Mammary epithelial cell (primary cell): ENCODE results near the gene RTN4RL2.

Experiments used
- EZH2 ChIP-seq: IDR thresholded peaks from 2 replicates; pipeline ENCODE4 v1.6.1; 2012; ENCODE audit warnings: low read length, inconsistent platforms, borderline replicate concordance
- TF ChIP-seq, protein P1 (sequence below), 2 donors: IDR thresholded peaks in 1 of 2; conservative IDR thresholded peaks in 1 of 2; 2 replicates each; pipeline ENCODE4 v1.5.1; 2011 to 2012; ENCODE audit warnings: inconsistent platforms in 2 of 2, low read length in 2 of 2, mild to moderate bottlenecking in 2 of 2, control low read depth in 1 of 2, low read depth in 1 of 2; ENCODE audit not compliant: insufficient read depth in 1 of 2; ENCODE audit errors: extremely low read depth in 1 of 2

DNA sequence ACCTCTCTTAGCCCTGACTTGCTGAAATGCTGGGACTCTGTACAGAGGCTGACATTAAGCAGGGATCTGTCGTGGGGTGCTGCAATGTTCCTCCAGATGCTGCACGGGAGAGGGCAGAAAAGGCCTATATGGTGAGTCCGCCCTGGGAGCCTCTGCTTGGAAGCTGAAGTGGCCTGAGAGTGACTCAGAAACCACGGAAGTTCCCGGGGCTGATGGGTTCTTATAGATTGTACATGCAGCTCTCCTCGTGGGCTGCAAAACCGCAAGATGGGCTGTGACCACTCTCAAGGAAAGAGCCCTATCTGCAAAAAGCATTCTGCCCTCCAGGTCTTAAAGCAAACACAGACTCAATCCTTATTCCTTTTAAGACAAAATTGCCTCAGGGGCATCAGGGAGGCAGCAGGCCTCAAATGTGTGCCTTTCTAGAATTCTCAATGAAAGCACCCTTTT, 27.6 kb upstream of the RTN4RL2 start:
- TF ChIP-seq, protein P1, sequence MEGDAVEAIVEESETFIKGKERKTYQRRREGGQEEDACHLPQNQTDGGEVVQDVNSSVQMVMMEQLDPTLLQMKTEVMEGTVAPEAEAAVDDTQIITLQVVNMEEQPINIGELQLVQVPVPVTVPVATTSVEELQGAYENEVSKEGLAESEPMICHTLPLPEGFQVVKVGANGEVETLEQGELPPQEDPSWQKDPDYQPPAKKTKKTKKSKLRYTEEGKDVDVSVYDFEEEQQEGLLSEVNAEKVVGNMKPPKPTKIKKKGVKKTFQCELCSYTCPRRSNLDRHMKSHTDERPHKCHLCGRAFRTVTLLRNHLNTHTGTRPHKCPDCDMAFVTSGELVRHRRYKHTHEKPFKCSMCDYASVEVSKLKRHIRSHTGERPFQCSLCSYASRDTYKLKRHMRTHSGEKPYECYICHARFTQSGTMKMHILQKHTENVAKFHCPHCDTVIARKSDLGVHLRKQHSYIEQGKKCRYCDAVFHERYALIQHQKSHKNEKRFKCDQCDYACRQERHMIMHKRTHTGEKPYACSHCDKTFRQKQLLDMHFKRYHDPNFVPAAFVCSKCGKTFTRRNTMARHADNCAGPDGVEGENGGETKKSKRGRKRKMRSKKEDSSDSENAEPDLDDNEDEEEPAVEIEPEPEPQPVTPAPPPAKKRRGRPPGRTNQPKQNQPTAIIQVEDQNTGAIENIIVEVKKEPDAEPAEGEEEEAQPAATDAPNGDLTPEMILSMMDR (conservative IDR thresholded peaks at IDR 0.05 in 1 of 2, IDR thresholded peaks at IDR 0.05 in 1 of 2; ENCODE audit: extremely low read depth in 1 of 2, insufficient read depth in 1 of 2, low read depth in 1 of 2, low read length in 2 of 2) = no peak
- TF ChIP-seq EZH2 = no peak
